GM21717 (cell line): ENCODE results near the gene SEC24C.
"Not testable (repeated sequence)": the region's sequence is repeated elsewhere in the genome, so short reads cannot be mapped to it uniquely, and the experiment has no call there.

Experiments used
- ATAC-seq: cut with Tn5 transposase; IDR thresholded peaks from one replicate; pipeline ENCODE4 v1.9.1; 2021; ENCODE audit warnings: mild to moderate bottlenecking, moderate library complexity; ENCODE audit not compliant: unreplicated experiment

SEC24C gene, protein sequence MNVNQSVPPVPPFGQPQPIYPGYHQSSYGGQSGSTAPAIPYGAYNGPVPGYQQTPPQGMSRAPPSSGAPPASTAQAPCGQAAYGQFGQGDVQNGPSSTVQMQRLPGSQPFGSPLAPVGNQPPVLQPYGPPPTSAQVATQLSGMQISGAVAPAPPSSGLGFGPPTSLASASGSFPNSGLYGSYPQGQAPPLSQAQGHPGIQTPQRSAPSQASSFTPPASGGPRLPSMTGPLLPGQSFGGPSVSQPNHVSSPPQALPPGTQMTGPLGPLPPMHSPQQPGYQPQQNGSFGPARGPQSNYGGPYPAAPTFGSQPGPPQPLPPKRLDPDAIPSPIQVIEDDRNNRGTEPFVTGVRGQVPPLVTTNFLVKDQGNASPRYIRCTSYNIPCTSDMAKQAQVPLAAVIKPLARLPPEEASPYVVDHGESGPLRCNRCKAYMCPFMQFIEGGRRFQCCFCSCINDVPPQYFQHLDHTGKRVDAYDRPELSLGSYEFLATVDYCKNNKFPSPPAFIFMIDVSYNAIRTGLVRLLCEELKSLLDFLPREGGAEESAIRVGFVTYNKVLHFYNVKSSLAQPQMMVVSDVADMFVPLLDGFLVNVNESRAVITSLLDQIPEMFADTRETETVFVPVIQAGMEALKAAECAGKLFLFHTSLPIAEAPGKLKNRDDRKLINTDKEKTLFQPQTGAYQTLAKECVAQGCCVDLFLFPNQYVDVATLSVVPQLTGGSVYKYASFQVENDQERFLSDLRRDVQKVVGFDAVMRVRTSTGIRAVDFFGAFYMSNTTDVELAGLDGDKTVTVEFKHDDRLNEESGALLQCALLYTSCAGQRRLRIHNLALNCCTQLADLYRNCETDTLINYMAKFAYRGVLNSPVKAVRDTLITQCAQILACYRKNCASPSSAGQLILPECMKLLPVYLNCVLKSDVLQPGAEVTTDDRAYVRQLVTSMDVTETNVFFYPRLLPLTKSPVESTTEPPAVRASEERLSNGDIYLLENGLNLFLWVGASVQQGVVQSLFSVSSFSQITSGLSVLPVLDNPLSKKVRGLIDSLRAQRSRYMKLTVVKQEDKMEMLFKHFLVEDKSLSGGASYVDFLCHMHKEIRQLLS

GRCh38 chr10:73743905-73744663 is at the start of gene SEC24C:
SEC24C (plus strand) TSS chr10:73744372; CDS start chr10:73746833, 2,461 bp downstream.
- peak; percentile 80 for ATAC-seq

GRCh38 chr10:73695302-73695701 is 48.9 kb upstream of the SEC24C start:
- not testable (repeated sequence) for ATAC-seq

DNA sequence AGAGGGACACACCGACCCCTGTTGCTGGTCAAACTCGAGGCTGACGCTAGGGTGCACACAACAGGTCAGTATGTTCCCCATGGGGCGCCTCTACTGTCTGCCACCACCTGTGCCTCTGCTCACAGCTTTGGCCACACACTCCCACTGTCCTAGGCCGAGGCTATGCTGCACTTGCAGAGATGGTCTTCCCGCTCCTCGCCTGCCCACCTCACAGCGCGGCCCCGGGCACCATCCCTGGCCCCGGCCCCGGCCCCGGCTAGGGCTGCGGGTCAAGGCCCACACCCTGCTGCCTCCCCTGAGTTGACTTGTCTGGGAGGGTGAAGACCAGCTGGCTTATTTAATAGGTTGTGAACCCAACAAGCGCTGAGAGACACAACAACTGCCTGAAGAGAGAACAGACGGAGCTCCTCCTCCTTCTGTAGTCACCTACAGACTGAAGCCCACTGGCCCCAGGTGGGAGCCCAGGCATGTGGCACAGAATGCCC is 46.5 kb upstream of the SEC24C start, which contains the start of gene AGAP5:
Gene AGAP5 (minus strand): TSS at position 435 of the 485 bp plus-strand sequence. CDS start 354 bp downstream, at position 81.
- not testable (repeated sequence) for ATAC-seq

DNA sequence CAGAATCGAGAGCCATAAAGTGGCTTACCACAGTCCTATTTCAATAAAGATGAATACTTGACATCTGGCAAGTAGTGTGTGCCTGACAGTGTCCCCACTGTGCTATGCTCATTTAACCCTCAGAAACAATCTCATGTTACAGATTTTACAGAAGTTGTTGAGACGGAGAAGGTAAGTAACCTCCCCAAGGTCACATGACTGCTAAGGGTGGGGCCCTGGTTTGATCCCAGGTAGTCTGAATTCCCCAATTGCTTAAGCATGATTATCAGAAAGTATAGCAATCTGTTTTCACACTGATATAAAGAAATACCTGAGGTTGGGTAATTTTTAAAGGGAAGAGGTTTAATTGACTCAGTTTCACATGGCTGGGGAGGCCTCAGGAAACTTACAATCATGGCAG is 45.4 kb upstream of the SEC24C start:
- not testable (repeated sequence) for ATAC-seq

- not testable (repeated sequence) for ATAC-seq
Measured at GRCh38 chr10:73703924-73704323, 40.2 kb upstream of the SEC24C start.

GRCh38 chr10:73705506-73706072 is 38.6 kb upstream of the SEC24C start:
- not testable (repeated sequence) for ATAC-seq

- not testable (repeated sequence) for ATAC-seq
Measured at GRCh38 chr10:73706488-73706887, 37.7 kb upstream of the SEC24C start.

- ATAC-seq, result not testable (repeated sequence)
Measured at GRCh38 chr10:73707628-73708027, 36.5 kb upstream of the SEC24C start.

- not testable (repeated sequence) for ATAC-seq
Measured at GRCh38 chr10:73708122-73708521, 36.0 kb upstream of the SEC24C start.

DNA sequence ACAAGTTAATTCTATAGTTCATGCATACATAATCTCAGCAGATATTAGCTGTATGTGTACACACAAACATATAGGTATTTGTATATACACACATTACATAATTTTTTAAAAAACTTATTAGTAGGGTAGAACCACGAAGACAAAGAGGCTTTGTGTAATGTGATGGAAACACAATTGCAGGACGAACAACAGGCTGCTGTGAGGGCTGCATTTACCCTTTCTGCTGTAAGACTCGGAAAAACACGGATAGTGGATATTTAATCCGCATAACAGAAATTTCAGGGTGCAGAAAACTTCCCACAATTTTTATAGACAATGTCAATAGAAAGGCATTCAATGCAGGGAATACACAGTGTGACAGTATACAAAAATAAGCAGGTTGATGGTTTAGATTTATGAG is 32.5 kb upstream of the SEC24C start:
- ATAC-seq, result not testable (repeated sequence)

DNA sequence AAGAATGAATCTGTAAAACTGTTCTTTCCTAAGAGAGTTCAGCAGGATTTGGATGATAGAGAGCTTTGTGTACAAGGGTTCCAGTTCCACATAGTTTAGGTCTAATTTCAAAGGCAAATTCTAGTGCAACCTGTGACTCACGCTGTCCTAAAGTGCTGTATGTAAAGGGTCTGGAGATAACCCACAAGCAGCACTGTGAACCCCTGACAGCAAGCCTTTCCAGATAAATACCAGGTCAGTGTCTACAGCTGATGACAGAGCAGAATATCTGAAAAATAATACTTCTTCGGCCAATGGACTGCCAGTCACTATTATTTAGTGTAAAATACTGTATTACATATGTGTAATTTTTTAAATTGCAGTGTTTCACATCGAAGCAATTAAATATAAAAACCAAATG is 30.3 kb upstream of the SEC24C start:
- ATAC-seq, result not testable (repeated sequence)

- ATAC-seq, result not testable (repeated sequence)
Measured at GRCh38 chr10:73714483-73714882, 29.7 kb upstream of the SEC24C start.

GRCh38 chr10:73715179-73716156 is 28.7 kb upstream of the SEC24C start:
- ATAC-seq, result not testable (repeated sequence)

DNA sequence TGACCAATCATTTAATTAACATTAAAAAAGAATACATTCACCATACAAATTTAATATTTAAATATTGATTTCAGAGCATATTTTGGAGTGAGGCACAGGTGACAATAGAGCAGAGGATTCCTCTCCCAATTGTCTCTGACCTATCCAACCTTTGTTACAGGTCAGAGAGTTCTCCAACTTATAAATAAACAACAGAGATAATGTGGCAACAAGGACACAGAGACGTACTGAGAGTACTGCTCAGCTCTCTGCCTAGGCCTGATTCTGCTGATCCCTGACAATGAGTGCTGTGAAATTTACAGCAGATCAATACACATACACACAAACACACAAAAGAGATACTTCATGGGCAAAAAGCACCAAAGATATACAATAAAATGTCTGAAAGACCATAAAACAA is 27.9 kb upstream of the SEC24C start:
- no peak for ATAC-seq

GRCh38 chr10:73717556-73717955 is 26.6 kb upstream of the SEC24C start:
- ATAC-seq, result no peak

DNA sequence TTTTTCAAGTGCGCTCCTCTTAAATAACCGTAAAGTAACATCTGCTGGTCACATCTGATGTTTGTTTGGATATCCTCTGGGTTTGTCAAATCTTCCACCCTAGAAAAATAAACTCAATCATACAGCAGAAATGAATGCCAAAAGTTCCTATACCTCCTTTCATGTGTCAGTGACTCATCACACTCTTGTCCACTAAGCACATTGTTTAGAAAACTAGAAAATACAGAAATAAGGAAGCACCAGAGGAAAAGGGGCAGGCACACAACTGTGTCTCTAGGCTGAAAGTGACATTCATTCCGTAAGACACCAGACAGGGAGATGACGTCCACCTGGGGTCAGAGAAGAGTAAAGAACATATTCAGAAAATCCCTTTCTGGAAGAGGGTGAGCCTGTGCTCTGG is 23.6 kb upstream of the SEC24C start:
- not testable (repeated sequence) for ATAC-seq

- ATAC-seq, result no peak
Measured at GRCh38 chr10:73723516-73723915, 20.7 kb upstream of the SEC24C start.

GRCh38 chr10:73729781-73730152 is 14.4 kb upstream of the SEC24C start:
- not testable (repeated sequence) for ATAC-seq
